A549 (cell line): ENCODE data around the gene IQCC. TPM values are rescaled to one million over a fixed set of nuclear protein-coding genes. Genes with fewer than 3 reads are reported as not detected.

ENCODE experiments used
- ATAC-seq, 2 experiments: fragments of 200-7000 bp in 1 of 2; fragments of >200 bp in 1 of 2; cut with Nextera tagmentation in 1 of 2; cut with Tn5 transposase in 1 of 2; 3 replicates each; pipeline versions ENCODE4 v1.8.0 to v1.9.1; 2018 to 2020; ENCODE audit warnings: mild to moderate bottlenecking in 1 of 2, moderate library complexity in 1 of 2
- CTCF ChIA-PET: fragments of 300-600 bp; sonication (Branson Sonifier 250); formaldehyde crosslinking; extraction: SDS; loops from one replicate; lab custom pipeline; 2021; ENCODE audit warnings: antibody characterized with exemption, inconsistent platforms; lab: Yijun Ruan, JAX
- POLR2A ChIA-PET: fragments of 350-600 bp; formaldehyde crosslinking; extraction: SDS; loops from one replicate; lab custom pipeline; 2021; ENCODE audit warnings: antibody characterized with exemption, inconsistent platforms; lab: Yijun Ruan, JAX
- DNase-seq, 2 experiments: peaks; one replicate each; pipeline versions ENCODE4 v3.0.0 to v3.0.0-alpha.2; 2011 to 2016; ENCODE audit warnings: low read depth in 1 of 2, low spot score in 1 of 2
- FAIRE-seq: peaks from 2 replicates; lab custom pipeline; 2011; peaks lifted over from hg19 to GRCh38; lab: Jason Lieb, UNC
- H3K27ac ChIP-seq, 2 experiments: fragments of >200 bp; sonication (Bioruptor Twin); formaldehyde crosslinking; 3 replicates each; pipeline ENCODE4 v1.5.1; 2016 to 2017
- H3K4me1 ChIP-seq: fragments of >200 bp; sonication (Bioruptor Twin); formaldehyde crosslinking; 3 replicates; pipeline ENCODE4 v1.6.1; 2016
- H3K4me2 ChIP-seq: fragments of >200 bp; sonication (Bioruptor Twin); formaldehyde crosslinking; 3 replicates; pipeline ENCODE4 v1.6.1; 2016
- H3K4me3 ChIP-seq: fragments of >200 bp; sonication (Bioruptor Twin); formaldehyde crosslinking; 3 replicates; pipeline ENCODE4 v1.5.1; 2016
- H3K9me3 ChIP-seq: fragments of >200 bp; sonication (Bioruptor Twin); formaldehyde crosslinking; 3 replicates; pipeline ENCODE4 v1.6.1; 2016
- CBX2 ChIP-seq: fragments of 200-600 bp; sonication (generic); IDR thresholded peaks from 2 replicates; pipeline ENCODE4 v1.6.1; 2016; ENCODE audit warnings: low read depth, mild to moderate bottlenecking, borderline replicate concordance
- EHF ChIP-seq: fragments of 250-450 bp; sonication (Bioruptor Pico); IDR thresholded peaks from 2 replicates; pipeline ENCODE4 v1.5.0; 2020; ENCODE audit warnings: mild to moderate bottlenecking
- FOXS1 ChIP-seq: fragments of 250-450 bp; sonication (Bioruptor Pico); IDR thresholded peaks from 2 replicates; pipeline ENCODE4 v1.5.0; 2020; ENCODE audit warnings: mild to moderate bottlenecking, moderate library complexity
- GATA3 ChIP-seq: IDR thresholded peaks from 2 replicates; pipeline ENCODE4 v1.6.1; 2012; ENCODE audit warnings: borderline replicate concordance
- HEYL ChIP-seq: fragments of 250-450 bp; sonication (Bioruptor Pico); IDR thresholded peaks from 2 replicates; pipeline ENCODE4 v1.8.0; 2021; ENCODE audit warnings: mild to moderate bottlenecking, moderate library complexity
- HOXB5 ChIP-seq: fragments of 250-450 bp; sonication (Bioruptor Pico); IDR thresholded peaks from 2 replicates; pipeline ENCODE4 v1.5.0; 2020; ENCODE audit warnings: mild to moderate bottlenecking, moderate library complexity
- JUN ChIP-seq, 2 experiments: fragments of >200 bp; sonication (Bioruptor Twin); formaldehyde crosslinking; IDR thresholded peaks; 2 replicates in 1 of 2; 3 replicates in 1 of 2; pipeline ENCODE4 v1.6.1; 2016 to 2017
- MAFK ChIP-seq: fragments of 450-650 bp; IDR thresholded peaks from 2 replicates; pipeline ENCODE4 v1.6.1; 2014; ENCODE audit not compliant: partially characterized antibody
- MYC ChIP-seq: IDR thresholded peaks from 2 replicates; pipeline ENCODE4 v1.6.1; 2012; ENCODE audit warnings: mild to moderate bottlenecking, inconsistent platforms, low read length, improper control_type of control experiment, borderline replicate concordance
- NFE2L2 ChIP-seq: fragments of 150-350 bp; conservative IDR thresholded peaks from 2 replicates; pipeline ENCODE4 v1.6.1; 2014; ENCODE audit warnings: low read length
- PHF8 ChIP-seq: fragments of 200-600 bp; sonication (generic); IDR thresholded peaks from 2 replicates; pipeline ENCODE4 v1.6.1; 2016; ENCODE audit warnings: low read depth, mild to moderate bottlenecking, antibody characterized with exemption, moderate library complexity, borderline replicate concordance
- POLR2A ChIP-seq: IDR thresholded peaks from 2 replicates; pipeline ENCODE4 v1.6.1; 2012; ENCODE audit warnings: mild to moderate bottlenecking, low read length
- RAD21 ChIP-seq, 2 experiments: fragments of >200 bp in 1 of 2; sonication (Bioruptor Twin) in 1 of 2; formaldehyde crosslinking in 1 of 2; IDR thresholded peaks in 1 of 2; conservative IDR thresholded peaks in 1 of 2; 2 replicates in 1 of 2; 3 replicates in 1 of 2; pipeline ENCODE4 v1.6.1; 2012 to 2018; ENCODE audit warnings: inconsistent platforms in 1 of 2
- RCOR1 ChIP-seq: fragments of 150-350 bp; IDR thresholded peaks from 2 replicates; pipeline ENCODE4 v1.6.1; 2014; ENCODE audit warnings: antibody characterized with exemption, low read length, low read depth
- TFCP2L1 ChIP-seq: fragments of 250-450 bp; sonication (Bioruptor Pico); IDR thresholded peaks from 2 replicates; pipeline ENCODE4 v1.5.0; 2021; ENCODE audit warnings: mild to moderate bottlenecking
- ZC3H11A ChIP-seq: fragments of 450-650 bp; IDR thresholded peaks from 2 replicates; pipeline ENCODE4 v1.6.1; 2014; ENCODE audit warnings: antibody characterized with exemption, mild to moderate bottlenecking
- WGBS: methylation state at CpG from one replicate; pipeline ENCODE4 v1.1.6; 2017; ENCODE audit errors: missing lambda C conversion rate; 5-methylcytosine and 5-hydroxymethylcytosine counted together
- polyA plus RNA-seq, 4 experiments: library from polyadenylated mRNA; depleted of rRNA in 3 of 4; stranded (reverse); fragments of >200 nt; fragmentation: RNase III in 1 of 4; extraction: RNeasy Plus Mini Kit Qiagen cat#74134 plus additional on column Dnase treatment in 1 of 4; gene quantifications; 2 replicates in 3 of 4; 3 replicates in 1 of 4; pipeline ENCODE4 v1.2.3, GENCODE V29; 2011 to 2017
- TF ChIP-seq, protein P1 (sequence below): fragments of 250-450 bp; sonication (Bioruptor Pico); IDR thresholded peaks from 2 replicates; pipeline ENCODE4 v1.5.0; 2020; ENCODE audit warnings: low read depth, mild to moderate bottlenecking, moderate library complexity
- TF ChIP-seq, protein P2 (sequence below): IDR thresholded peaks from 2 replicates; pipeline ENCODE4 v1.6.1; 2012
- TF ChIP-seq, protein P3 (sequence below): fragments of 450-650 bp; IDR thresholded peaks from 2 replicates; pipeline ENCODE4 v1.6.1; 2014; ENCODE audit warnings: antibody characterized with exemption
- TF ChIP-seq, protein P4 (sequence below): fragments of >200 bp; sonication (Bioruptor Twin); formaldehyde crosslinking; IDR thresholded peaks from 3 replicates; pipeline ENCODE4 v1.6.1; 2016
- TF ChIP-seq, protein P5 (sequence below): IDR thresholded peaks from 2 replicates; pipeline ENCODE4 v1.6.1; 2012; ENCODE audit warnings: low read depth, borderline replicate concordance
- TF ChIP-seq, protein P6 (sequence below): IDR thresholded peaks from 2 replicates; pipeline ENCODE4 v1.6.1; 2012
- TF ChIP-seq, protein P7 (sequence below): fragments of 200-600 bp; sonication (generic); IDR thresholded peaks from 2 replicates; pipeline ENCODE4 v1.6.1; 2016; ENCODE audit warnings: antibody characterized with exemption, mild to moderate bottlenecking, moderate library complexity
- TF ChIP-seq, protein P8 (sequence below): fragments of >200 bp; sonication (Bioruptor Twin); formaldehyde crosslinking; IDR thresholded peaks from 2 replicates; pipeline ENCODE4 v1.6.1; 2016

The IQCC gene
- polyA plus RNA-seq, 2 of the 4 experiments (the other 2 are of a cell fraction): 1.6 to 2.0 TPM

DNA sequence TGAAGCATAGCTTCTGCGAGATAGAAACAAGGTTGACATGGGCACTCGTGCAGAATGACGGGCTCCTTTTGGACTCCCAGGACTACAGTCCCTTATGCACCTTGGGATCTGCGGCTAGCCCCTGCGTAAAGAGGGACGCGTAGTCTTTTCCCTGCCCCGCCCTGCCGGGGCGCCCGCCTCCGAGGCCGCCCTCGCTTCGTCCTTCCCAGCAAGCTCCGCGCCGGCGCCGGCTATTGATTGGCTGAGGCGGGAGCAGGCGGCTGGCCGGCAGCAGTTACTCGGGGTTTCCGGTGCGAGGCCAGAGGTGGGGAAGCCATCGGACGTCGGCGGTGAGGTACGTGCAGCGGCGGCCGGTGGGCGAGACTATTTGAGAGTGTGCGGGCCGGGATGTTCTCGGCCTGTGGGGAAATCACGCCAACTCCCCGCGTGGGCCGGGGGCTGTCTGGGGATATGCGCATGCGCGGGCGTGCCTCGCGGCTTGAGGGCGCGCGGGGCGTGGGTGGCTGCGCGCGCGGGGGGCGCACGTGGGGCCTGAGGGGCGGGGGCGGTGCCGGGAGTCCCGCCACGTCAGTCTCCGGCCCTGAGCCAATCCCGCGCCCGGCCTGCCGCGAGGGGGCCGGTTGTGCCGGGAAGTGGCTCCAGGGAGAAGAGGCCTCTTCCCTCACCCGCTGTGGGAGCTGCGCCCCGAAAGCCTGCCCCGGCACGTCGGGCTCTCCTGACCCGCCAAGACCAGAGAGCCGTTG, 25.9 kb upstream of the IQCC start, which contains the start of gene TXLNA:
Gene TXLNA, plus strand, starts transcription at position 233 of the 743 bp plus-strand sequence. CDS start 671 bp downstream, outside the sequence.
- Histone ChIP-seq H3K4me3 (peak within 1 kb of the TSS; percentile 90), H3K4me1 (peaks cover 33% of the 10 kb centered on the region), H3K9me3 (no peaks in the 10 kb centered on the region), H3K4me2 (peak within 1 kb of the TSS; percentile 95), H3K27ac (peak within 1 kb of the TSS; percentile 89 to 94)
- POLR2A ChIA-PET: interaction anchor here (0.5 to 2.0 kb wide), 17 partner anchors 12 to 153 kb away, joined by 3 to 16 read pairs (median 4); partner anchors contain the start of genes CCDC28B, IQCC and KPNA6
- no peak for FAIRE-seq
- peak; percentile 94 to 95 for ATAC-seq
- 0% methylated on average over 4 of the region's 79 CpGs for WGBS
- TF ChIP-seq GATA3: 0 out of 2 replicates have a peak, but pooled peaks have one; percentile 6
- TF ChIP-seq, protein P1, sequence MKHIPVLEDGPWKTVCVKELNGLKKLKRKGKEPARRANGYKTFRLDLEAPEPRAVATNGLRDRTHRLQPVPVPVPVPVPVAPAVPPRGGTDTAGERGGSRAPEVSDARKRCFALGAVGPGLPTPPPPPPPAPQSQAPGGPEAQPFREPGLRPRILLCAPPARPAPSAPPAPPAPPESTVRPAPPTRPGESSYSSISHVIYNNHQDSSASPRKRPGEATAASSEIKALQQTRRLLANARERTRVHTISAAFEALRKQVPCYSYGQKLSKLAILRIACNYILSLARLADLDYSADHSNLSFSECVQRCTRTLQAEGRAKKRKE (CRISPR knock-in tag): 0 out of 2 replicates have a peak, but pooled peaks have one; percentile 65
- TF ChIP-seq POLR2A: peak; percentile 64
- no peak for TF ChIP-seq MYC
- TF ChIP-seq, protein P2, sequence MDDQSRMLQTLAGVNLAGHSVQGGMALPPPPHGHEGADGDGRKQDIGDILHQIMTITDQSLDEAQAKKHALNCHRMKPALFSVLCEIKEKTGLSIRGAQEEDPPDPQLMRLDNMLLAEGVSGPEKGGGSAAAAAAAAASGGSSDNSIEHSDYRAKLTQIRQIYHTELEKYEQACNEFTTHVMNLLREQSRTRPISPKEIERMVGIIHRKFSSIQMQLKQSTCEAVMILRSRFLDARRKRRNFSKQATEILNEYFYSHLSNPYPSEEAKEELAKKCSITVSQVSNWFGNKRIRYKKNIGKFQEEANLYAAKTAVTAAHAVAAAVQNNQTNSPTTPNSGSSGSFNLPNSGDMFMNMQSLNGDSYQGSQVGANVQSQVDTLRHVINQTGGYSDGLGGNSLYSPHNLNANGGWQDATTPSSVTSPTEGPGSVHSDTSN: no peak
- TF ChIP-seq ZC3H11A: no peak
- TF ChIP-seq, protein P3, sequence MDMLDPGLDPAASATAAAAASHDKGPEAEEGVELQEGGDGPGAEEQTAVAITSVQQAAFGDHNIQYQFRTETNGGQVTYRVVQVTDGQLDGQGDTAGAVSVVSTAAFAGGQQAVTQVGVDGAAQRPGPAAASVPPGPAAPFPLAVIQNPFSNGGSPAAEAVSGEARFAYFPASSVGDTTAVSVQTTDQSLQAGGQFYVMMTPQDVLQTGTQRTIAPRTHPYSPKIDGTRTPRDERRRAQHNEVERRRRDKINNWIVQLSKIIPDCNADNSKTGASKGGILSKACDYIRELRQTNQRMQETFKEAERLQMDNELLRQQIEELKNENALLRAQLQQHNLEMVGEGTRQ: peak; percentile 40
- TF ChIP-seq MAFK: no peak
- TF ChIP-seq RAD21 (conservative IDR thresholded peaks at IDR 0.05 in 1 of 2, IDR thresholded peaks at IDR 0.05 in 1 of 2): no peak
- no peak for TF ChIP-seq TFCP2L1 (CRISPR knock-in tag)
- TF ChIP-seq PHF8: peak; percentile 74; the same call in 1 of the 2 replicates
- no peak for TF ChIP-seq FOXS1 (CRISPR knock-in tag)
- peak; percentile 68 to 89; a peak in 4 of 5 replicates for TF ChIP-seq JUN (IDR thresholded peaks at IDR 0.05)
- TF ChIP-seq, protein P4, sequence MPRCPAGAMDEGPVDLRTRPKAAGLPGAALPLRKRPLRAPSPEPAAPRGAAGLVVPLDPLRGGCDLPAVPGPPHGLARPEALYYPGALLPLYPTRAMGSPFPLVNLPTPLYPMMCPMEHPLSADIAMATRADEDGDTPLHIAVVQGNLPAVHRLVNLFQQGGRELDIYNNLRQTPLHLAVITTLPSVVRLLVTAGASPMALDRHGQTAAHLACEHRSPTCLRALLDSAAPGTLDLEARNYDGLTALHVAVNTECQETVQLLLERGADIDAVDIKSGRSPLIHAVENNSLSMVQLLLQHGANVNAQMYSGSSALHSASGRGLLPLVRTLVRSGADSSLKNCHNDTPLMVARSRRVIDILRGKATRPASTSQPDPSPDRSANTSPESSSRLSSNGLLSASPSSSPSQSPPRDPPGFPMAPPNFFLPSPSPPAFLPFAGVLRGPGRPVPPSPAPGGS: 0 out of 3 replicates have a peak, but pooled peaks have one; percentile 54
- TF ChIP-seq, protein P5, sequence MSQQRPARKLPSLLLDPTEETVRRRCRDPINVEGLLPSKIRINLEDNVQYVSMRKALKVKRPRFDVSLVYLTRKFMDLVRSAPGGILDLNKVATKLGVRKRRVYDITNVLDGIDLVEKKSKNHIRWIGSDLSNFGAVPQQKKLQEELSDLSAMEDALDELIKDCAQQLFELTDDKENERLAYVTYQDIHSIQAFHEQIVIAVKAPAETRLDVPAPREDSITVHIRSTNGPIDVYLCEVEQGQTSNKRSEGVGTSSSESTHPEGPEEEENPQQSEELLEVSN: peak; percentile 92
- TF ChIP-seq, protein P6, sequence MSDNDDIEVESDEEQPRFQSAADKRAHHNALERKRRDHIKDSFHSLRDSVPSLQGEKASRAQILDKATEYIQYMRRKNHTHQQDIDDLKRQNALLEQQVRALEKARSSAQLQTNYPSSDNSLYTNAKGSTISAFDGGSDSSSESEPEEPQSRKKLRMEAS: peak; percentile 88
- no peak for TF ChIP-seq RCOR1
- TF ChIP-seq EHF (CRISPR knock-in tag): no peak
- no peak for TF ChIP-seq HEYL (CRISPR knock-in tag)
- no peak for TF ChIP-seq NFE2L2
- TF ChIP-seq, protein P7, sequence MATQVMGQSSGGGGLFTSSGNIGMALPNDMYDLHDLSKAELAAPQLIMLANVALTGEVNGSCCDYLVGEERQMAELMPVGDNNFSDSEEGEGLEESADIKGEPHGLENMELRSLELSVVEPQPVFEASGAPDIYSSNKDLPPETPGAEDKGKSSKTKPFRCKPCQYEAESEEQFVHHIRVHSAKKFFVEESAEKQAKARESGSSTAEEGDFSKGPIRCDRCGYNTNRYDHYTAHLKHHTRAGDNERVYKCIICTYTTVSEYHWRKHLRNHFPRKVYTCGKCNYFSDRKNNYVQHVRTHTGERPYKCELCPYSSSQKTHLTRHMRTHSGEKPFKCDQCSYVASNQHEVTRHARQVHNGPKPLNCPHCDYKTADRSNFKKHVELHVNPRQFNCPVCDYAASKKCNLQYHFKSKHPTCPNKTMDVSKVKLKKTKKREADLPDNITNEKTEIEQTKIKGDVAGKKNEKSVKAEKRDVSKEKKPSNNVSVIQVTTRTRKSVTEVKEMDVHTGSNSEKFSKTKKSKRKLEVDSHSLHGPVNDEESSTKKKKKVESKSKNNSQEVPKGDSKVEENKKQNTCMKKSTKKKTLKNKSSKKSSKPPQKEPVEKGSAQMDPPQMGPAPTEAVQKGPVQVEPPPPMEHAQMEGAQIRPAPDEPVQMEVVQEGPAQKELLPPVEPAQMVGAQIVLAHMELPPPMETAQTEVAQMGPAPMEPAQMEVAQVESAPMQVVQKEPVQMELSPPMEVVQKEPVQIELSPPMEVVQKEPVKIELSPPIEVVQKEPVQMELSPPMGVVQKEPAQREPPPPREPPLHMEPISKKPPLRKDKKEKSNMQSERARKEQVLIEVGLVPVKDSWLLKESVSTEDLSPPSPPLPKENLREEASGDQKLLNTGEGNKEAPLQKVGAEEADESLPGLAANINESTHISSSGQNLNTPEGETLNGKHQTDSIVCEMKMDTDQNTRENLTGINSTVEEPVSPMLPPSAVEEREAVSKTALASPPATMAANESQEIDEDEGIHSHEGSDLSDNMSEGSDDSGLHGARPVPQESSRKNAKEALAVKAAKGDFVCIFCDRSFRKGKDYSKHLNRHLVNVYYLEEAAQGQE: no peak
- no peak for TF ChIP-seq CBX2
- peak; percentile 75; the same call in 1 of the 2 replicates for TF ChIP-seq HOXB5
- TF ChIP-seq, protein P8, sequence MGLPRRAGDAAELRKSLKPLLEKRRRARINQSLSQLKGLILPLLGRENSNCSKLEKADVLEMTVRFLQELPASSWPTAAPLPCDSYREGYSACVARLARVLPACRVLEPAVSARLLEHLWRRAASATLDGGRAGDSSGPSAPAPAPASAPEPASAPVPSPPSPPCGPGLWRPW: no peak
- CTCF ChIA-PET: interaction anchor here (0.6 to 1.7 kb wide), 3 partner anchors 26 to 534 kb away, joined by 5 to 9 read pairs (median 7); no protein-coding TSS in a partner anchor
- DNase-seq: peak; percentile 90 to 92
